Measurements from ENCODE around the gene GALR2.

The GALR2 gene

GRCh38 chr17:76125391-76125675, 50.8 kb downstream of the GALR2 start:
- no peak for TF ChIP-seq Cebpa-rat (IDR thresholded peaks at IDR 0.05)
- H3K27ac ChIP-seq = no peak overlapping the region
- no peaks in the 10 kb centered on the region for H4K20me1 ChIP-seq
- H3K4me2 ChIP-seq = no peak overlapping the region
- H3K4me1 ChIP-seq = peaks cover 47% of the 10 kb centered on the region
- H3K9ac ChIP-seq = no peak overlapping the region
- H3K9me3 ChIP-seq = no peaks in the 10 kb centered on the region
- no peaks in the 10 kb centered on the region for H3K36me3 ChIP-seq
- no peaks in the 10 kb centered on the region for H3K27me3 ChIP-seq
- no peak overlapping the region for H3K4me3 ChIP-seq

GRCh38 chr17:76125922-76126321, 51.3 kb downstream of the GALR2 start:
- no peaks in the 10 kb centered on the region for H4K20me1 ChIP-seq
- TF ChIP-seq Cebpa-rat (IDR thresholded peaks at IDR 0.05) = no peak
- H3K36me3 ChIP-seq = no peaks in the 10 kb centered on the region
- no peaks in the 10 kb centered on the region for H3K27me3 ChIP-seq
- H3K4me2 ChIP-seq = no peak overlapping the region
- no peak overlapping the region for H3K27ac ChIP-seq
- no peak overlapping the region for H3K9ac ChIP-seq
- peaks cover 41% of the 10 kb centered on the region for H3K4me1 ChIP-seq
- no peaks in the 10 kb centered on the region for H3K9me3 ChIP-seq
- H3K4me3 ChIP-seq = no peak overlapping the region

Data from BLaER1 (cell line).